WTC11 (cell line): Measurements from ENCODE around the gene SLC9C1. TPM values are rescaled to one million over a fixed set of nuclear protein-coding genes. Genes with fewer than 3 reads are reported as not detected.

Source experiments
- ATAC-seq: fragments of 200-7000 bp; cut with Tn5 transposase; 2 replicates; pipeline ENCODE4 v1.10.0; 2021; ENCODE audit warnings: mild to moderate bottlenecking, moderate library complexity
- CTCF ChIA-PET: fragments of 300-600 bp; sonication (Branson Sonifier 250); formaldehyde crosslinking; loops from one replicate; lab custom pipeline; 2021; ENCODE audit warnings: antibody characterized with exemption; lab: Charles Lee
- POLR2A ChIA-PET: fragments of 350-600 bp; sonication (Branson Sonifier 250); formaldehyde crosslinking; loops from one replicate; lab custom pipeline; 2021; ENCODE audit warnings: antibody characterized with exemption; lab: Charles Lee
- DNase-seq: peaks from one replicate; pipeline ENCODE4 v3.0.0; 2021; ENCODE audit warnings: low spot score
- H3K27ac Mint-ChIP-seq: 2 replicates; pipeline ENCODE4 v1.8.0; 2021; ENCODE audit warnings: mixed read lengths
- H3K27me3 Mint-ChIP-seq: 2 replicates; pipeline ENCODE4 v1.8.0; 2021; ENCODE audit warnings: low read depth, mild to moderate bottlenecking, moderate library complexity, mixed read lengths
- H3K36me3 Mint-ChIP-seq: 2 replicates; pipeline ENCODE4 v1.8.0; 2021; ENCODE audit warnings: mixed read lengths
- H3K4me1 Mint-ChIP-seq: 2 replicates; pipeline ENCODE4 v1.8.0; 2022; ENCODE audit warnings: mixed read lengths
- H3K4me3 Mint-ChIP-seq: 2 replicates; pipeline ENCODE4 v1.8.0; 2021; ENCODE audit warnings: mild to moderate bottlenecking, moderate library complexity, mixed read lengths
- H3K9me3 Mint-ChIP-seq: 2 replicates; pipeline ENCODE4 v1.8.0; 2021; ENCODE audit warnings: mixed read lengths
- ELF4 ChIP-seq: sonication (generic); formaldehyde crosslinking; IDR thresholded peaks from 2 replicates; pipeline ENCODE4 v1.8.1; 2022; ENCODE audit warnings: low read depth, mild to moderate bottlenecking, moderate library complexity, missing genetic modification reagents
- EMX1 ChIP-seq: fragments of 250-450 bp; sonication (Bioruptor Pico); IDR thresholded peaks from 2 replicates; pipeline ENCODE4 v1.8.0; 2021; ENCODE audit warnings: mild to moderate bottlenecking
- NR3C1 ChIP-seq: sonication (generic); formaldehyde crosslinking; conservative IDR thresholded peaks from 2 replicates; pipeline ENCODE4 v1.8.1; 2023; ENCODE audit warnings: low read depth, mild to moderate bottlenecking, missing genetic modification reagents
- TEAD4 ChIP-seq: sonication (generic); formaldehyde crosslinking; IDR thresholded peaks from 2 replicates; pipeline ENCODE4 v1.8.0; 2022; ENCODE audit warnings: mild to moderate bottlenecking, missing genetic modification reagents
- ZNF232 ChIP-seq: sonication (generic); formaldehyde crosslinking; IDR thresholded peaks from 2 replicates; pipeline ENCODE4 v1.8.0; 2022; ENCODE audit warnings: mild to moderate bottlenecking, missing genetic modification reagents
- total RNA-seq: library from RNA; stranded (reverse); gene quantifications from 3 replicates; pipeline ENCODE4 v1.2.3, GENCODE V29; 2021
- TF ChIP-seq, protein P1 (sequence below): sonication (generic); formaldehyde crosslinking; IDR thresholded peaks from 2 replicates; pipeline ENCODE4 v1.8.1; 2023; ENCODE audit warnings: mild to moderate bottlenecking, missing genetic modification reagents, moderate library complexity
- TF ChIP-seq, protein P2 (sequence below): sonication (generic); formaldehyde crosslinking; IDR thresholded peaks from 2 replicates; pipeline ENCODE4 v1.8.0; 2022; ENCODE audit warnings: mild to moderate bottlenecking, missing genetic modification reagents
- TF ChIP-seq, protein P3 (sequence below): fragments of 250-450 bp; sonication (Bioruptor Pico); IDR thresholded peaks from 2 replicates; pipeline ENCODE4 v1.9.0; 2021; ENCODE audit warnings: mild to moderate bottlenecking, borderline replicate concordance
- TF ChIP-seq, protein P4 (sequence below): sonication (generic); formaldehyde crosslinking; IDR thresholded peaks from 2 replicates; pipeline ENCODE4 v1.8.1; 2022; ENCODE audit warnings: mild to moderate bottlenecking, moderate library complexity, missing genetic modification reagents
- TF ChIP-seq, protein P5 (sequence below): sonication (generic); formaldehyde crosslinking; IDR thresholded peaks from 2 replicates; pipeline ENCODE4 v1.8.1; 2022; ENCODE audit warnings: low read depth, missing genetic modification reagents, borderline replicate concordance
- TF ChIP-seq, protein P6 (sequence below): sonication (generic); formaldehyde crosslinking; conservative IDR thresholded peaks from 2 replicates; pipeline ENCODE4 v1.8.1; 2022; ENCODE audit warnings: mild to moderate bottlenecking, missing genetic modification reagents
- TF ChIP-seq, protein P7 (sequence below): fragments of 250-450 bp; sonication (Bioruptor Pico); IDR thresholded peaks from 2 replicates; pipeline ENCODE4 v1.9.0; 2021; ENCODE audit warnings: mild to moderate bottlenecking

The SLC9C1 gene
- total RNA-seq, 1 experiment from 2014 or later, result 3.5 TPM

DNA sequence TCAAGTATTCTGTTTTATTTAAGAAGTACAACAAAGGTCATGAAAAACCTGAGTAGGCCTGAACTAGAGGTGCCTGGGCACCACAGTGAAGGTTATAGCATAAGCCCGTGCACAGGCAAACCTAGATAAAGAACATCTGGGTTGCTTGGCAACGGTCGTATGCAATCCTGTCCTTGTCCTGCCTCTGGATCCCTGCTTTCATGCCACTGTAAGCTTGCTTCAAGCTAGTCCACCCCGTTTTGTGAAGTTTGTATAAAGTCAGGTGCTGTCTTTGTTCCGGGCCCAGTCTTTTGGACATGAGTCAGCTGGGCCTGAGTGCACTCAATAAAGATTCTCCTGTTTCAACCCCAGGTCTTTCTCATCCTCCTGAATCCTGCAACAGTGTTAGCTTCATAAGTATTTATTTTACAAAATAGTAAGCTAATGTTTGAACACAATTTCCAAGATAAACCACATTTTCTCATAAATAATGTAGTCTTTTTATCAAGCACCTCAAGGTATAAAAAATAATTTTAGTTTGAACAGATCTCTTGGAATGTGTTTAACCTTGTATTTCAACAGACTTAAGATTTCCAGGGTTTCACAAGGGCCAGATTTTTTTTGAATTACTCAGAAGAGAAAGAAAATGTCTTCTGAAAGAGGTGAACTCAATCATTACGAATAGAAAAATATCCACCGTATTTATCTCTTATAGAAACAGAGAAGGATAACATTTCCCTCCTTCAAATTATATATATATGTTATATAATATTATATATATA, 14.3 kb upstream of the SLC9C1 start:
- H3K4me1 Mint-ChIP-seq, result peaks cover 30% of the 10 kb centered on the region
- POLR2A ChIA-PET, result interaction anchor here (1.2 kb wide), 1 partner anchor 14 kb away, joined by 4 read pairs; no protein-coding TSS in a partner anchor
- ATAC-seq (peak; percentile 29; the same call in 1 of the 2 replicates), DNase-seq (no peak)
- H3K27me3 Mint-ChIP-seq, result no peaks in the 10 kb centered on the region
- peak overlapping the region; percentile 50; the same call in 1 of the 2 replicates for H3K27ac Mint-ChIP-seq
- H3K36me3 Mint-ChIP-seq, result peaks cover 4% of the 10 kb centered on the region; the same call in 1 of the 2 replicates
- TF ChIP-seq, protein P1, sequence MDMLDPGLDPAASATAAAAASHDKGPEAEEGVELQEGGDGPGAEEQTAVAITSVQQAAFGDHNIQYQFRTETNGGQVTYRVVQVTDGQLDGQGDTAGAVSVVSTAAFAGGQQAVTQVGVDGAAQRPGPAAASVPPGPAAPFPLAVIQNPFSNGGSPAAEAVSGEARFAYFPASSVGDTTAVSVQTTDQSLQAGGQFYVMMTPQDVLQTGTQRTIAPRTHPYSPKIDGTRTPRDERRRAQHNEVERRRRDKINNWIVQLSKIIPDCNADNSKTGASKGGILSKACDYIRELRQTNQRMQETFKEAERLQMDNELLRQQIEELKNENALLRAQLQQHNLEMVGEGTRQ (CRISPR knock-in tag), result no peak
- TF ChIP-seq, protein P2, sequence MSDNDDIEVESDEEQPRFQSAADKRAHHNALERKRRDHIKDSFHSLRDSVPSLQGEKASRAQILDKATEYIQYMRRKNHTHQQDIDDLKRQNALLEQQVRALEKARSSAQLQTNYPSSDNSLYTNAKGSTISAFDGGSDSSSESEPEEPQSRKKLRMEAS (CRISPR knock-in tag), result no peak
- TF ChIP-seq ELF4 (CRISPR knock-in tag), result no peak
- TF ChIP-seq, protein P3, sequence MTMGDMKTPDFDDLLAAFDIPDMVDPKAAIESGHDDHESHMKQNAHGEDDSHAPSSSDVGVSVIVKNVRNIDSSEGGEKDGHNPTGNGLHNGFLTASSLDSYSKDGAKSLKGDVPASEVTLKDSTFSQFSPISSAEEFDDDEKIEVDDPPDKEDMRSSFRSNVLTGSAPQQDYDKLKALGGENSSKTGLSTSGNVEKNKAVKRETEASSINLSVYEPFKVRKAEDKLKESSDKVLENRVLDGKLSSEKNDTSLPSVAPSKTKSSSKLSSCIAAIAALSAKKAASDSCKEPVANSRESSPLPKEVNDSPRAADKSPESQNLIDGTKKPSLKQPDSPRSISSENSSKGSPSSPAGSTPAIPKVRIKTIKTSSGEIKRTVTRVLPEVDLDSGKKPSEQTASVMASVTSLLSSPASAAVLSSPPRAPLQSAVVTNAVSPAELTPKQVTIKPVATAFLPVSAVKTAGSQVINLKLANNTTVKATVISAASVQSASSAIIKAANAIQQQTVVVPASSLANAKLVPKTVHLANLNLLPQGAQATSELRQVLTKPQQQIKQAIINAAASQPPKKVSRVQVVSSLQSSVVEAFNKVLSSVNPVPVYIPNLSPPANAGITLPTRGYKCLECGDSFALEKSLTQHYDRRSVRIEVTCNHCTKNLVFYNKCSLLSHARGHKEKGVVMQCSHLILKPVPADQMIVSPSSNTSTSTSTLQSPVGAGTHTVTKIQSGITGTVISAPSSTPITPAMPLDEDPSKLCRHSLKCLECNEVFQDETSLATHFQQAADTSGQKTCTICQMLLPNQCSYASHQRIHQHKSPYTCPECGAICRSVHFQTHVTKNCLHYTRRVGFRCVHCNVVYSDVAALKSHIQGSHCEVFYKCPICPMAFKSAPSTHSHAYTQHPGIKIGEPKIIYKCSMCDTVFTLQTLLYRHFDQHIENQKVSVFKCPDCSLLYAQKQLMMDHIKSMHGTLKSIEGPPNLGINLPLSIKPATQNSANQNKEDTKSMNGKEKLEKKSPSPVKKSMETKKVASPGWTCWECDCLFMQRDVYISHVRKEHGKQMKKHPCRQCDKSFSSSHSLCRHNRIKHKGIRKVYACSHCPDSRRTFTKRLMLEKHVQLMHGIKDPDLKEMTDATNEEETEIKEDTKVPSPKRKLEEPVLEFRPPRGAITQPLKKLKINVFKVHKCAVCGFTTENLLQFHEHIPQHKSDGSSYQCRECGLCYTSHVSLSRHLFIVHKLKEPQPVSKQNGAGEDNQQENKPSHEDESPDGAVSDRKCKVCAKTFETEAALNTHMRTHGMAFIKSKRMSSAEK (CRISPR knock-in tag), result no peak
- TF ChIP-seq, protein P4, sequence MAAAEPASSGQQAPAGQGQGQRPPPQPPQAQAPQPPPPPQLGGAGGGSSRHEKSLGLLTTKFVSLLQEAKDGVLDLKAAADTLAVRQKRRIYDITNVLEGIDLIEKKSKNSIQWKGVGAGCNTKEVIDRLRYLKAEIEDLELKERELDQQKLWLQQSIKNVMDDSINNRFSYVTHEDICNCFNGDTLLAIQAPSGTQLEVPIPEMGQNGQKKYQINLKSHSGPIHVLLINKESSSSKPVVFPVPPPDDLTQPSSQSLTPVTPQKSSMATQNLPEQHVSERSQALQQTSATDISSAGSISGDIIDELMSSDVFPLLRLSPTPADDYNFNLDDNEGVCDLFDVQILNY (CRISPR knock-in tag), result no peak
- TF ChIP-seq NR3C1 (CRISPR knock-in tag), result no peak
- TF ChIP-seq EMX1 (CRISPR knock-in tag), result no peak
- TF ChIP-seq, protein P5, sequence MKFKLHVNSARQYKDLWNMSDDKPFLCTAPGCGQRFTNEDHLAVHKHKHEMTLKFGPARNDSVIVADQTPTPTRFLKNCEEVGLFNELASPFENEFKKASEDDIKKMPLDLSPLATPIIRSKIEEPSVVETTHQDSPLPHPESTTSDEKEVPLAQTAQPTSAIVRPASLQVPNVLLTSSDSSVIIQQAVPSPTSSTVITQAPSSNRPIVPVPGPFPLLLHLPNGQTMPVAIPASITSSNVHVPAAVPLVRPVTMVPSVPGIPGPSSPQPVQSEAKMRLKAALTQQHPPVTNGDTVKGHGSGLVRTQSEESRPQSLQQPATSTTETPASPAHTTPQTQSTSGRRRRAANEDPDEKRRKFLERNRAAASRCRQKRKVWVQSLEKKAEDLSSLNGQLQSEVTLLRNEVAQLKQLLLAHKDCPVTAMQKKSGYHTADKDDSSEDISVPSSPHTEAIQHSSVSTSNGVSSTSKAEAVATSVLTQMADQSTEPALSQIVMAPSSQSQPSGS (CRISPR knock-in tag), result no peak
- TF ChIP-seq, protein P6, sequence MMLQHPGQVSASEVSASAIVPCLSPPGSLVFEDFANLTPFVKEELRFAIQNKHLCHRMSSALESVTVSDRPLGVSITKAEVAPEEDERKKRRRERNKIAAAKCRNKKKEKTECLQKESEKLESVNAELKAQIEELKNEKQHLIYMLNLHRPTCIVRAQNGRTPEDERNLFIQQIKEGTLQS (CRISPR knock-in tag), result no peak
- no peak overlapping the region for H3K4me3 Mint-ChIP-seq
- H3K9me3 Mint-ChIP-seq, result no peaks in the 10 kb centered on the region
- CTCF ChIA-PET, result interaction anchor here (0.6 to 1.3 kb wide), 3 partner anchors 11 to 129 kb away, joined by 3 to 9 read pairs (median 3); partner anchors contain the start of gene SLC9C1

DNA sequence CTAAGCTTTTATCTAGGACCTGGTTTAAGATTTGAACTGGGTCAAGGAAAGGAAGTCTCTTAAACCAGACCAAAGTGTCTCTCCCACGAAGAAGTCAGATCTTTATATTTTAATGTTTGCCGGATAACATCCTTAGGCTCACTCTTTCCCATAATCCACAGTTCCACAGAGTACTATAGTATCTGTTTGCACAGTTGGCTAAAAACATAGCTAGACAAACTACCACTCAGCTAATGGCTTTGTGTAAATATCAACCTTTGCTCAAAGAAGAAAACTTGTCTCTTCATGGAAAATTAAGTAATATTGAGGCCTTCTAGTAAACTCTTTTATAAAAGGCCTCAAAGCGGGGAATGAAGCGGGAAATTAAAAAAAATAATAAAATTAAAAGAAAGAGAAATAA, 13.5 kb upstream of the SLC9C1 start:
- H3K9me3 Mint-ChIP-seq, result no peaks in the 10 kb centered on the region
- no peaks in the 10 kb centered on the region for H3K27me3 Mint-ChIP-seq
- POLR2A ChIA-PET, result interaction anchor here (1.2 kb wide), 1 partner anchor 15 kb away, joined by 4 read pairs; no protein-coding TSS in a partner anchor
- 0 out of 2 replicates have a peak overlapping the region, but pooled peaks have one; percentile 56 for H3K27ac Mint-ChIP-seq
- peaks cover under 1% of the 10 kb centered on the region; the same call in 1 of the 2 replicates for H3K36me3 Mint-ChIP-seq
- CTCF ChIA-PET, result interaction anchor here (1.1 kb wide), 1 partner anchor 130 kb away, joined by 3 read pairs; no protein-coding TSS in a partner anchor
- ATAC-seq (no peak), DNase-seq (no peak)
- TF ChIP-seq, protein P6 (CRISPR knock-in tag), result no peak
- TF ChIP-seq TEAD4 (CRISPR knock-in tag), result no peak
- no peak for TF ChIP-seq NR3C1 (CRISPR knock-in tag)
- TF ChIP-seq, protein P7, sequence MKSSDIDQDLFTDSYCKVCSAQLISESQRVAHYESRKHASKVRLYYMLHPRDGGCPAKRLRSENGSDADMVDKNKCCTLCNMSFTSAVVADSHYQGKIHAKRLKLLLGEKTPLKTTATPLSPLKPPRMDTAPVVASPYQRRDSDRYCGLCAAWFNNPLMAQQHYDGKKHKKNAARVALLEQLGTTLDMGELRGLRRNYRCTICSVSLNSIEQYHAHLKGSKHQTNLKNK (CRISPR knock-in tag), result no peak
- TF ChIP-seq ZNF232 (CRISPR knock-in tag), result no peak
- peaks cover 22% of the 10 kb centered on the region for H3K4me1 Mint-ChIP-seq
- H3K4me3 Mint-ChIP-seq, result no peak overlapping the region
